ENCODE data around the gene PAX3. TPM values are rescaled to one million over a fixed set of nuclear protein-coding genes. Genes with fewer than 3 reads are reported as not detected.

The PAX3 gene
- total RNA-seq (2021), result not detected in 2 replicates
- not detected for Bru-seq, nascent RNA
- percentile 1 among the genes with signal in this experiment for BruChase-seq, experiment 1, labeled RNA remaining after a 2-hour chase
- percentile 3 among the genes with signal in this experiment for BruChase-seq, experiment 2, labeled RNA remaining after a 6-hour chase
- long read RNA-seq, result 0 reads

DNA sequence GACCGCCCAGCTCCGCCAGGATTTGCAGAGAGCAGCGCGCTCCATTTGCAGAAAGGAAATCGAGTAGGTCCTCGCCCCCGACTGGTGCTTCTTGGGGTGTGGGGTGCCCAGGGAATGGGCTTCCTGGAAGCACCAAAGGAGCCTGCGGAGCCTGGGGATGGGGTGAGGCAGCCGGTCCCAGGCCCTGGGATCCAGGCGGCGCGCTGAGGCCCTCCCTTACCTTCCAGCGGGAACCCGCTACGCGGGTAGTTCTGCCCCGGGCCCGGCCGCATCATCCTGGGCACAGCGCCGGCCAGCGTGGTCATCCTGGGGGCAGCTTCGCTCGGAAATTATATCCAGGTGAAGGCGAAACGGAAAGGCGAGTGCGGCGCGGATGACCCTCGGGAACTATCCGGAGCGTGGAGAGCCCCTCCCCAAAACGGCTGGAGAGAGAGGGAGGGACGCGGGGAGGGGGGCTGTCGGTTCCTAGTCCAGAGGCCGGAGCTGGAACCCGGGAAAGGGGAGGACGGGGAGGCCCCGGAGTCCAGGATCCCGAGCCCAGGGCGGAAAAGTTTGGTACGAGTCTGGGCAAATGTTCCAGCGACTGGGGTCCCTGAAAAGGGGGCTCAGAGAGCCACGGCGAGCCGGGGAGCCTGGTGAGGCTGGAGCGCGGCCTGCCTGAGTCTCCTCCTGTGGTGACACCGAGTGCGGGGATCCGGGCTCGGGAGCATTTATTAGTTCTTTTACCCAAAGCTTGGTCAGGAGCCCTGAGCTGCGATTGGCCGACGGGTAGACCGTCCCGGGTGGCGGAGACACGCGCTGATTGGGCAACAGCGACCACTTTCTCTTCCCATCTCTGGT, at the start of gene PAX3:
Gene PAX3 (minus strand): TSS at position 688 of the 840 bp plus-strand sequence. CDS start 383 bp downstream, at position 305.
- no peak within 1 kb of the TSS for H2AFZ ChIP-seq
- no peaks in the 10 kb centered on the region for H4K20me1 ChIP-seq (ENCODE audit: insufficient read depth)
- intact Hi-C loops (cut with micrococcal nuclease; ENCODE audit: unreplicated experiment), result no loop called here
- no peaks in the 10 kb centered on the region for H3K4me1 ChIP-seq (replicated peaks; ENCODE audit: insufficient read depth)
- no peaks in the 10 kb centered on the region for H3K9me3 ChIP-seq (ENCODE audit: insufficient read depth, low read depth)
- no peak within 1 kb of the TSS for H3K27ac ChIP-seq
- H3K4me3 ChIP-seq, result no peak within 1 kb of the TSS
- CTCF ChIA-PET, result no interaction called here
- POLR2A ChIA-PET (ENCODE audit: unreplicated experiment), result no interaction called here
- TF ChIP-seq, protein P1, sequence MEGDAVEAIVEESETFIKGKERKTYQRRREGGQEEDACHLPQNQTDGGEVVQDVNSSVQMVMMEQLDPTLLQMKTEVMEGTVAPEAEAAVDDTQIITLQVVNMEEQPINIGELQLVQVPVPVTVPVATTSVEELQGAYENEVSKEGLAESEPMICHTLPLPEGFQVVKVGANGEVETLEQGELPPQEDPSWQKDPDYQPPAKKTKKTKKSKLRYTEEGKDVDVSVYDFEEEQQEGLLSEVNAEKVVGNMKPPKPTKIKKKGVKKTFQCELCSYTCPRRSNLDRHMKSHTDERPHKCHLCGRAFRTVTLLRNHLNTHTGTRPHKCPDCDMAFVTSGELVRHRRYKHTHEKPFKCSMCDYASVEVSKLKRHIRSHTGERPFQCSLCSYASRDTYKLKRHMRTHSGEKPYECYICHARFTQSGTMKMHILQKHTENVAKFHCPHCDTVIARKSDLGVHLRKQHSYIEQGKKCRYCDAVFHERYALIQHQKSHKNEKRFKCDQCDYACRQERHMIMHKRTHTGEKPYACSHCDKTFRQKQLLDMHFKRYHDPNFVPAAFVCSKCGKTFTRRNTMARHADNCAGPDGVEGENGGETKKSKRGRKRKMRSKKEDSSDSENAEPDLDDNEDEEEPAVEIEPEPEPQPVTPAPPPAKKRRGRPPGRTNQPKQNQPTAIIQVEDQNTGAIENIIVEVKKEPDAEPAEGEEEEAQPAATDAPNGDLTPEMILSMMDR (conservative IDR thresholded peaks at IDR 0.05), result no peak
- TF ChIP-seq EZH2 (IDR thresholded peaks at IDR 0.05; ENCODE audit: low read depth), result no peak
- H3K36me3 ChIP-seq (ENCODE audit: low read depth), result no peaks in the 10 kb centered on the region
- peaks cover 82% of the 10 kb centered on the region for H3K27me3 ChIP-seq (ENCODE audit: insufficient read depth, low read depth)
- BruUV-seq (replicated peaks), result no TSS peak
- H3K4me2 ChIP-seq, result no peak within 1 kb of the TSS
- H3K79me2 ChIP-seq (ENCODE audit: low read depth), result no peaks in the 10 kb centered on the region
- H3F3A ChIP-seq (ENCODE audit: insufficient read depth, low read depth), result no peaks in the 10 kb centered on the region
- no peaks in the 10 kb centered on the region for H3K9me2 ChIP-seq (ENCODE audit: insufficient read depth)
- DNase-seq, result no peak

DNA sequence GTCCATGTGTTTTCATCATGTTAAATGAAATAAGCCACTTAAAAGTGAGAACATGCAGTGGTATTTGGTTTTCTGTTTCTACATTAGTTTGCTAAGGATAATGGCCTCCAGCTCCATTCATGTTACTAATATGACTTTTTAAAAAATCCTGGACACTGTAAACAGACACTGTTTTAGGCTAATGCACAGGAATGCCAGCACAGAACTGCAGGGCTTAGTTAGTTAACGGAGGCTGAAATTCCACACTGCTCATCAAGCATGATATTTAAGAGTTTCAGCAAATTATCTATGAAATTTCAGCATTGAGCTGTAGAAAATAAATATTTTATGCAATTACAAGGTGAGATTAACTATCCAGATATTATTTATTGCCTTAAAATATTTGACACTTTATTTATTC, 42.5 kb upstream of the PAX3 start:
- no peaks in the 10 kb centered on the region for H3K9me3 ChIP-seq (ENCODE audit: insufficient read depth, low read depth)
- no peaks in the 10 kb centered on the region for H4K20me1 ChIP-seq (ENCODE audit: insufficient read depth)
- POLR2A ChIA-PET (ENCODE audit: unreplicated experiment), result no interaction called here
- intact Hi-C loops (cut with micrococcal nuclease; ENCODE audit: unreplicated experiment), result no loop called here
- H3K27ac ChIP-seq, result no peak overlapping the region
- DNase-seq, result no peak
- TF ChIP-seq, protein P1 (conservative IDR thresholded peaks at IDR 0.05), result no peak
- TF ChIP-seq EZH2 (IDR thresholded peaks at IDR 0.05; ENCODE audit: low read depth), result no peak
- CTCF ChIA-PET, result no interaction called here
- 0 out of 2 replicates have a peak, but pooled peaks cover 6% of the 10 kb centered on the region for H3K9me2 ChIP-seq (ENCODE audit: insufficient read depth)
- H3K4me3 ChIP-seq, result no peak overlapping the region
- H2AFZ ChIP-seq, result no peak overlapping the region
- H3K36me3 ChIP-seq (ENCODE audit: low read depth), result no peaks in the 10 kb centered on the region
- H3K79me2 ChIP-seq (ENCODE audit: low read depth), result no peaks in the 10 kb centered on the region
- no peaks in the 10 kb centered on the region; the same call in 1 of the 2 replicates for H3F3A ChIP-seq (ENCODE audit: insufficient read depth, low read depth)
- no peak overlapping the region for H3K4me2 ChIP-seq
- H3K4me1 ChIP-seq (replicated peaks; ENCODE audit: insufficient read depth), result 0 out of 2 replicates have a peak, but pooled peaks cover 4% of the 10 kb centered on the region
- BruUV-seq (replicated peaks), result no TSS peak
- no peaks in the 10 kb centered on the region for H3K27me3 ChIP-seq (ENCODE audit: insufficient read depth, low read depth)

DNA sequence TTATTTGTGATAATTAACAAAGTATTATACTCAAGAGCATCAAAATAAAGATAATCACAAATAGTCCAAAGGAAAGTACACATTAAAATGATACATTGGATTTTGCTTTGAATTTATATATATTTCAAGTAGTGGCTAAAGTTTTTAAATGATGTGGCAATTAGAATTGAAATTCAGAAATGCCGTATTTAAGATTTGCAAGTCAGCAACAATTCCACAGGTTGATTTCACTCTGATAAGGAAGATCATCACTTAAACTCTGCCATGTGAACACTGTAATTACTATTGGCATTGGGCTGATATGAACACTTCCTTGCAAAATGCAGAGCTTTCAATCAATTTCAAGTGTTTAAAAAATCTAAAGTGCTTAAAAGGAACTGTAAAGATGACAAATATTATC, 39.6 kb upstream of the PAX3 start:
- DNase-seq, result no peak
- no peaks in the 10 kb centered on the region for H4K20me1 ChIP-seq (ENCODE audit: insufficient read depth)
- CTCF ChIA-PET, result interaction anchor here (0.5 kb wide), 1 partner anchor 266 kb away, joined by 4 read pairs; no protein-coding TSS in a partner anchor
- POLR2A ChIA-PET (ENCODE audit: unreplicated experiment), result no interaction called here
- no peaks in the 10 kb centered on the region for H3K27me3 ChIP-seq (ENCODE audit: insufficient read depth, low read depth)
- H3K4me1 ChIP-seq (replicated peaks; ENCODE audit: insufficient read depth), result no peaks in the 10 kb centered on the region
- 0 out of 2 replicates have a peak, but pooled peaks cover 6% of the 10 kb centered on the region for H3K9me2 ChIP-seq (ENCODE audit: insufficient read depth)
- H3K9me3 ChIP-seq (ENCODE audit: insufficient read depth, low read depth), result peaks cover 12% of the 10 kb centered on the region; the same call in 1 of the 2 replicates
- H3K4me3 ChIP-seq, result no peak overlapping the region
- no peaks in the 10 kb centered on the region for H3K79me2 ChIP-seq (ENCODE audit: low read depth)
- intact Hi-C loops (cut with micrococcal nuclease; ENCODE audit: unreplicated experiment), result no loop called here
- H3K36me3 ChIP-seq (ENCODE audit: low read depth), result no peaks in the 10 kb centered on the region
- H3F3A ChIP-seq (ENCODE audit: insufficient read depth, low read depth), result no peaks in the 10 kb centered on the region; the same call in 1 of the 2 replicates
- TF ChIP-seq, protein P1 (conservative IDR thresholded peaks at IDR 0.05), result no peak
- TF ChIP-seq EZH2 (IDR thresholded peaks at IDR 0.05; ENCODE audit: low read depth), result no peak
- BruUV-seq (replicated peaks), result no TSS peak
- H2AFZ ChIP-seq, result no peak overlapping the region
- no peak overlapping the region for H3K27ac ChIP-seq
- H3K4me2 ChIP-seq, result no peak overlapping the region
